MM.1S (cell line): ENCODE data around the gene MAGEC3.

Experiments
- DNase-seq: peaks from one replicate; pipeline ENCODE4 v3.0.0-alpha.2; 2015
- H2AFZ ChIP-seq: fragments of 300-600 bp; sonication (generic); 2 replicates; pipeline ENCODE4 v1.6.0; 2016; ENCODE audit warnings: antibody characterized with exemption, low read length
- H3F3A ChIP-seq: fragments of 300-600 bp; sonication (generic); 2 replicates; pipeline ENCODE4 v1.6.1; 2016; ENCODE audit warnings: mild to moderate bottlenecking, antibody characterized with exemption, low read length, moderate library complexity, mixed read lengths; ENCODE audit not compliant: insufficient read depth
- H3K27ac ChIP-seq: fragments of 300-600 bp; sonication (generic); 2 replicates; pipeline ENCODE4 v1.5.1; 2016; ENCODE audit warnings: mild to moderate bottlenecking, low read length
- H3K27me3 ChIP-seq: fragments of 300-600 bp; sonication (generic); replicated peaks from 2 replicates; pipeline ENCODE4 v1.6.0; 2016; ENCODE audit warnings: low read length; ENCODE audit not compliant: insufficient read depth
- H3K36me3 ChIP-seq: fragments of 300-600 bp; sonication (generic); replicated peaks from 2 replicates; pipeline ENCODE4 v1.6.1; 2016; ENCODE audit warnings: mild to moderate bottlenecking, low read length, mixed read lengths; ENCODE audit not compliant: insufficient read depth
- H3K4me1 ChIP-seq: fragments of 300-600 bp; sonication (generic); 2 replicates; pipeline ENCODE4 v1.6.1; 2016; ENCODE audit warnings: low read length, mixed read lengths
- H3K4me2 ChIP-seq: fragments of 300-600 bp; sonication (generic); 2 replicates; pipeline ENCODE4 v1.6.0; 2016; ENCODE audit warnings: low read depth, low read length
- H3K4me3 ChIP-seq: fragments of 300-600 bp; sonication (generic); 2 replicates; pipeline ENCODE4 v1.5.1; 2016; ENCODE audit warnings: low read length, mixed read lengths
- H3K79me2 ChIP-seq: fragments of 300-600 bp; sonication (generic); 2 replicates; pipeline ENCODE4 v1.6.1; 2016; ENCODE audit warnings: mixed run types, low read length, mixed read lengths
- H3K9ac ChIP-seq: fragments of 300-600 bp; sonication (generic); 2 replicates; pipeline ENCODE4 v1.6.1; 2016; ENCODE audit warnings: low read length, mixed read lengths
- H3K9me2 ChIP-seq: fragments of 300-600 bp; sonication (generic); replicated peaks from 2 replicates; pipeline ENCODE4 v1.6.1; 2016; ENCODE audit warnings: mild to moderate bottlenecking, low read length, mixed read lengths; ENCODE audit not compliant: insufficient read depth
- H3K9me3 ChIP-seq: fragments of 300-600 bp; sonication (generic); replicated peaks from 2 replicates; pipeline ENCODE4 v1.6.1; 2016; ENCODE audit warnings: mild to moderate bottlenecking, low read length, mixed read lengths; ENCODE audit not compliant: insufficient read depth
- H4K20me1 ChIP-seq: fragments of 300-600 bp; sonication (generic); 2 replicates; pipeline ENCODE4 v1.6.1; 2016; ENCODE audit warnings: mild to moderate bottlenecking, low read length, moderate library complexity, mixed read lengths; ENCODE audit not compliant: insufficient read depth
- CTCF ChIP-seq: fragments of 300-600 bp; sonication (generic); IDR thresholded peaks from 2 replicates; pipeline ENCODE4 v1.5.1; 2016; ENCODE audit warnings: antibody characterized with exemption, low read length, mixed read lengths
- EZH2 ChIP-seq: fragments of 300-600 bp; sonication (generic); optimal IDR thresholded peaks from 2 replicates; pipeline ENCODE3; 2017; ENCODE audit warnings: low read depth, mild to moderate bottlenecking, antibody characterized with exemption, low read length, mixed read lengths
- EZH2phosphoT487 ChIP-seq: fragments of 300-600 bp; sonication (generic); IDR thresholded peaks from 2 replicates; pipeline ENCODE4 v1.6.1; 2018; ENCODE audit warnings: antibody characterized with exemption, low read length

Gene MAGEC3

GRCh38 chrX:141924293-141924692 is 86.2 kb downstream of the MAGEC3 start:
- Histone ChIP-seq H3K9ac (no peak overlapping the region), H3K9me2 (no peaks in the 10 kb centered on the region), H3K4me3 (no peak overlapping the region), H4K20me1 (no peaks in the 10 kb centered on the region), H3K79me2 (no peaks in the 10 kb centered on the region), H3K4me1 (no peaks in the 10 kb centered on the region), H3K27me3 (no peaks in the 10 kb centered on the region), H3K9me3 (no peaks in the 10 kb centered on the region), H3K4me2 (no peak overlapping the region), H3F3A (no peaks in the 10 kb centered on the region), H3K27ac (no peak overlapping the region), H3K36me3 (no peaks in the 10 kb centered on the region), H2AFZ (no peak overlapping the region)
- DNase-seq = no peak
- TF ChIP-seq EZH2phosphoT487 (no peak), CTCF (no peak), EZH2 (no peak)

- Histone ChIP-seq H3K4me2 (no peak overlapping the region), H3K27ac (no peak overlapping the region), H3K4me3 (no peak overlapping the region), H3K79me2 (no peaks in the 10 kb centered on the region), H3K9me2 (no peaks in the 10 kb centered on the region), H3F3A (no peaks in the 10 kb centered on the region), H3K4me1 (no peaks in the 10 kb centered on the region), H4K20me1 (no peaks in the 10 kb centered on the region), H3K9me3 (no peaks in the 10 kb centered on the region), H3K27me3 (no peaks in the 10 kb centered on the region), H3K9ac (no peak overlapping the region), H3K36me3 (no peaks in the 10 kb centered on the region), H2AFZ (no peak overlapping the region)
- TF ChIP-seq EZH2 (no peak), CTCF (no peak), EZH2phosphoT487 (no peak)
- DNase-seq = no peak
Observed at GRCh38 chrX:141928432-141928831, 90.3 kb downstream of the MAGEC3 start.

GRCh38 chrX:141934059-141934641 is 96.0 kb downstream of the MAGEC3 start:
- TF ChIP-seq EZH2phosphoT487 (no peak), EZH2 (no peak), CTCF (no peak)
- Histone ChIP-seq H3K9me2 (no peaks in the 10 kb centered on the region), H3K27me3 (no peaks in the 10 kb centered on the region), H3K36me3 (no peaks in the 10 kb centered on the region), H2AFZ (no peak overlapping the region), H3K4me2 (no peak overlapping the region), H3K79me2 (no peaks in the 10 kb centered on the region), H3K27ac (no peak overlapping the region), H3K9ac (no peak overlapping the region), H3K9me3 (no peaks in the 10 kb centered on the region), H3F3A (no peaks in the 10 kb centered on the region), H3K4me3 (no peak overlapping the region), H3K4me1 (no peaks in the 10 kb centered on the region), H4K20me1 (no peaks in the 10 kb centered on the region)
- DNase-seq = no peak
